ENCODE data around the gene MAP3K2.
"Not testable (repeated sequence)": the region's sequence is repeated elsewhere in the genome, so short reads cannot be mapped to it uniquely, and the experiment has no call there.

Gene MAP3K2

GRCh38 chr2:127382831-127383230 lies 4.9 kb downstream of the MAP3K2 start:
- DNase-seq (ENCODE audit: low read depth), result no peak

GRCh38 chr2:127381762-127382161 lies 6.0 kb downstream of the MAP3K2 start:
- DNase-seq (ENCODE audit: low read depth), result peak; percentile 25

GRCh38 chr2:127379712-127380355 lies 7.9 kb downstream of the MAP3K2 start:
- no peak for DNase-seq (ENCODE audit: low read depth)

DNA sequence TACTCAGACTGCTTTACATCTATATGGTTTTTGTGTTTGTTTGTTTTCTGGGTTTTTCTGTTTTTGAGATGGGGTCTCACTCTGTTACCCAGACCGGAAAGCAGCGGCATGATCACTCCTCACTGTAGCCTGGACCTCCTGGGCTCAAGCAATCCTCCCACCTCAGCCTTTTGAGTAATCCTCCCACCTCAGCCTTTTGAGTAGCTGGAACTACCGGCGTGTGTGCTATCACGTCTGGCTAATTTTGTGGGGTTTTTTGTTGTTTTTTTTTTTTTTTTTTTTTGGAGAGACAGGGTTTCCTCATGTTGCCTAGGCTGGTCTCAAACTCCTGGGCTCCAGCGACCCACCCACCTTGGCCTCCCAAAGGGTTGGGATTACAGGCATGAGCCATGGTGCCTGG lies 9.1 kb downstream of the MAP3K2 start:
- DNase-seq (ENCODE audit: low read depth), result no peak

DNA sequence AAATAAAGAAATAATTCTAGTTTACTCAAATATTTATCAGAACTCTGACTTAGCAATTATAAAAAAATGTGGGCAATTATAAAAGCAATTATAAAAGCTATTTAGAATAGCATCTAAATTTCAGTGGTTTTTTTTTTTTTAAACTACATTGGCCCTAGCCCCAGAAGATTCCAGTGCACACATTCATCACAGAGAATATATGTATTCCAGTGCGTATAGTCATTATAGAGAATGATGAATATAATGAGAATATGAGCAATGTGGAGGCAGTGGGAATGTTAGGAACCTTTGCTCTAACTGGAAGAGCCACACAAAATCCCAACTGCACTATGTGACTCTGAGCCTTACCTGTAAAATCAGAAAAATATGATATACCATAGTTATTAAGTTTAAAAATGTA lies 10.5 kb downstream of the MAP3K2 start:
- no peak for DNase-seq (ENCODE audit: low read depth)

GRCh38 chr2:127376257-127376656 lies 11.5 kb downstream of the MAP3K2 start:
- no peak for DNase-seq (ENCODE audit: low read depth)

GRCh38 chr2:127373362-127374083 lies 14.3 kb downstream of the MAP3K2 start:
- no peak for DNase-seq (ENCODE audit: low read depth)

- DNase-seq (ENCODE audit: low read depth), result no peak
These were observed 16.7 kb downstream of the MAP3K2 start for GRCh38 chr2:127371037-127371436.

DNA sequence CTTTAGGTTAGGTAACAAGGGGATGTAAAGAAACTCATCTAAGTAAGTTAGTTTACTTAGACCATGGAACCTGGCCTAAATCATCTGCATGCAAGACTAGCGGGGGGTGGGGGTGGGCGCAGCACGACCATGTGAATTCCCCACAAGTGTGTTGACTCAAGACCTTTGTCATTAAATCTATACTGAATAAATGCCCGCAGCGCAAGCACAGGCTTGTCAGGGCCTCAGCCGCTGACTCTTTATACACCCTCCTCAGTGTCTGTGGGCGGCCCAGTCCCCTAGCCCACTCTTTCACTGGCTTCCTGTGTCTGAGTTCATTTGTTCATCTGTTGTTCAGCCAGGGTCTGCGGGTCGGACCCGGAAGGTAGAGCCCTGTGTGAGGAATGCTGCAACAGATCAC lies 17.8 kb downstream of the MAP3K2 start:
- no peak for DNase-seq (ENCODE audit: low read depth)

GRCh38 chr2:127365211-127365643 lies 22.5 kb downstream of the MAP3K2 start:
- DNase-seq (ENCODE audit: low read depth), result no peak

DNA sequence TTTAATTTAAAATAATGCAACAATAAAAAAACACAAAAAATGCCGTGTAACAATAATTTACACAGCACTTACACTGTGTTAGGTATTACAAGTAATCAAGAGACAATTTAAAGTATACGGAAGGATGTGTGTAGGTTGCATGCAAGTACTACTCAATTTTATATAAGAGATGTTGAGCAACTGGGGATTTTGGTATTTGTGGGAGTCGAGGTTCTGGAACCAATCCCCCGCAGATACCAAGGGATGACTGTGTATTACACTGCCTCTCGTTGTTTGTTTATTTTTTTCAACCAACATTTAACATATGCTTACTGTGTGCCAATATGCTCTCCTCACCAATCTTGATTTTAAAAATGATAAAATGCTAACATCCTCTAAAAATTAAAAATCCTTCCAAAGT lies 24.8 kb downstream of the MAP3K2 start:
- DNase-seq (ENCODE audit: low read depth), result no peak

- DNase-seq (ENCODE audit: low read depth), result no peak
These were observed 25.6 kb downstream of the MAP3K2 start for GRCh38 chr2:127361929-127362885.

- no peak for DNase-seq (ENCODE audit: low read depth)
These were observed 27.5 kb downstream of the MAP3K2 start for GRCh38 chr2:127360242-127360641.

DNA sequence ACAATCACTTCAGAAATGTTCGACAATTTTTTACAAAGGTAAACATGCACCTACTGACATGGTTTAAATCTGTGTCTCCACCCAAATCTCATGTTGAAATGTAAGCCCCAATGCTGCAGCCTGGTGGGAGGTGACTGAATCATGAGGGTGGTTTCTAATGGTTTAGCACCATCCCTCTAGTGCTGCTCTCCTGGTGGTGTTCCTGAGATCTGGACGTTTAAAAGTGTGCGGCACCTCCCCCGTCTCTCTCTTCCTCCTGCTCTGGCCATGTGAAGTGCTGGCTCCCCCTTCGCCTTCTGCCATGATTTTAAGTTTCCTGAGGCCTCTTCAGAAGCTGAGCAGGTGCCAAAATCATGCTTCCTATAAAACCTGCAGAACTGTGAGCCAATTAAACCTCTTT lies 28.3 kb downstream of the MAP3K2 start:
- DNase-seq (ENCODE audit: low read depth), result no peak

- DNase-seq (ENCODE audit: low read depth), result no peak
These were observed 28.8 kb downstream of the MAP3K2 start for GRCh38 chr2:127358971-127359370.

GRCh38 chr2:127358044-127358443 lies 29.7 kb downstream of the MAP3K2 start:
- no peak for DNase-seq (ENCODE audit: low read depth)

- DNase-seq (ENCODE audit: low read depth), result no peak
These were observed 30.2 kb downstream of the MAP3K2 start for GRCh38 chr2:127357591-127357990.

- DNase-seq (ENCODE audit: low read depth), result no peak
These were observed 31.2 kb downstream of the MAP3K2 start for GRCh38 chr2:127356531-127356930.

DNA sequence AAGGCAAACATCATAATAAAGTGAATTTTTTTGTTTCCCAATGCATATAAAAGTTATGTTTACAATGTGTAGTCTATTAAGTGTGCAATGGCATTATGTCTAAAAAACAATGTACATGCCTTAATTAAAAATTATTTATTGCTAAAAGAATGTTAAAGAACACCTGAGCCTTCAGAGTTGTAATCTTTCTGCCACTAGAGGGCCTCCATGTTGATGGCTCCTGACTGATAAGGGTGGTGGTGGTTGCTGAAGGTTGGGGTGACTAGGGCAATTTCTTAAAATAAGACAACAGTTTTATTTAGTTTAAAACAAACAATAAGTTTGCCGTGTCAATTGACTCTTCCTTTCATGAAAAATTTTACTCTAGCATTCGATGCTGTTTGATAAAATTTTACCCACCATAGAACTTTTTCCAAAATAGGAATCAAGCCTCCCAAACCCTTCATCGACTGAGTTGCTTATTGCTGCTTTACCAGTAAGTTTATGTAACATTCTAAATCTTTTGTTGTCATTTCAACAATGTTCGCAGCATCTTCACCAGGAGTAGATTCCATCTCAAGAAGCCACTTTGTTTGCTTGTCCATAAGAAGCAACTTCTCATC lies 32.3 kb downstream of the MAP3K2 start:
- DNase-seq (ENCODE audit: low read depth), result peak; percentile 22

DNA sequence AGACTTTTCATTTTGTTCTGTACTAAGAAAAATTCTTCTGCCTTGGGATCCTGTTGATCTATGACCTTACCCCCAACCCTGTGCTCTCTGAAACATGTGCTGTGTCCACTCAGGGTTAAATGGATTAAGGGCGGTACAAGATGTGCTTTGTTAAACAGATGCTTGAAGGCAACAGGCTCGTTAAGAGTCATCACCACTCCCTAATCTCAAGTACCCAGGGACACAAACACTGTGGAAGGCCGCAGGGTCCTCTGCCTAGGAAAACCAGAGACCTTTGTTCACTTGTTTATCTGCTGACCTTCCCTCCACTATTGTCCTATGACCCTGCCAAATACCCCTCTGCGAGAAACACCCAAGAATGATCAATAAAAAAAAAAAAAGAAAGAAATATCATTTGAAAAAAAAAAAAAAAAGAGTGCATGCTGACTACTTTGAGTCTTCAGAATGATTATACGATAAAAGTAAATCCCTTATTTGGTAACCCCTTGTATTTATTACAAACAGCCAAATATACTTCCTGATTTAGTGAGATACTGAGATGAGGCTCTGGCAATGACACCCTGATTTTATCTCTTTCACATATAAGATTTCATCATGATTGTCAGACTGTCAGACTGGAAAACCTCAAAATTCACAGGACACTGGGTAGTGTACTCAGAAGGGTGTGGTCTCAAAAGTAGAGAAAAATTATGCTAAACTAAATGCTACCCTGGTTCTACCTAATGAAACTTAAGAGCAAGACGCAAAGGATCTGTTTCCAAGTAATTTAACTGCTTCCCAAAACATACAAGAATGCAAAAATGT lies 33.7 kb downstream of the MAP3K2 start:
- DNase-seq (ENCODE audit: low read depth), result not testable (repeated sequence)

DNA sequence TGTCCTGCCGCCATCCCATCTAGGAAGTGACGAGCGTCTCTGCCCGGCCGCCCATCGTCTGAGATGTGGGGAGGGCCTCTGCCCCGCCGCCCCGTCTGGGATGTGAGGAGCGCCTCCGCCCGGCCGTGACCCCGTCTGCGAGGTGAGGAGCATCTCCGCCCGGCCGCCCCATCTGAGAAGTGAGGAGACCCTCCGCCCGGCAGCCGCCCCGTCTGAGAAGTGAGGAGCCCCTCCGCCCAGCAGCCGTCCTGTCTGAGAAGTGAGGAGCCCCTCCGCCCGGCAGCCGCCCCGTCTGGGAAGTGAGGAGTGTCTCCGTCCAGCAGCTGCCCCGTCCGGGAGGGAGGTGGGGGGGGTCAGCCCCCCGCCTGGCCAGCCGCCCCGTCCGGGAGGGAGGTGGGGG lies 34.6 kb downstream of the MAP3K2 start:
- not testable (repeated sequence) for DNase-seq (ENCODE audit: low read depth)

Data from stimulated activated CD4-positive, alpha-beta T cell treated with anti-CD3 and anti-CD28 coated beads, Interleukin-2, amount 100 ng/mL, for 4 hours (primary cell).